GM04503 (cell line): Measurements from ENCODE around the gene PNPLA8.
"Not testable (repeated sequence)": the region's sequence is repeated elsewhere in the genome, so short reads cannot be mapped to it uniquely, and the experiment has no call there.

Experiments used
- DNase-seq: peaks from one replicate; pipeline ENCODE4 v3.0.0-alpha.2; 2012; ENCODE audit warnings: low read depth

The PNPLA8 gene

GRCh38 chr7:108479118-108479517, 46.8 kb downstream of the PNPLA8 start:
- no peak for DNase-seq

- DNase-seq = no peak
Observed at GRCh38 chr7:108468246-108468645, 57.7 kb downstream of the PNPLA8 start.

GRCh38 chr7:108467391-108467790, 58.5 kb downstream of the PNPLA8 start:
- DNase-seq = no peak

GRCh38 chr7:108466322-108466721, 59.6 kb downstream of the PNPLA8 start:
- not testable (repeated sequence) for DNase-seq

GRCh38 chr7:108464743-108465142, 61.2 kb downstream of the PNPLA8 start:
- no peak for DNase-seq

GRCh38 chr7:108463613-108464012, 62.3 kb downstream of the PNPLA8 start:
- DNase-seq = no peak

- DNase-seq = no peak
Observed at GRCh38 chr7:108461840-108462239, 64.1 kb downstream of the PNPLA8 start.

- DNase-seq = no peak
Observed at GRCh38 chr7:108460964-108461363, 65.0 kb downstream of the PNPLA8 start.

GRCh38 chr7:108459922-108460551, 65.9 kb downstream of the PNPLA8 start:
- no peak for DNase-seq

- DNase-seq = no peak
Observed at GRCh38 chr7:108457871-108458270, 68.1 kb downstream of the PNPLA8 start.

GRCh38 chr7:108456845-108457540, 68.9 kb downstream of the PNPLA8 start:
- no peak for DNase-seq

- no peak for DNase-seq
Observed at GRCh38 chr7:108455998-108456677, 69.8 kb downstream of the PNPLA8 start, which contains the start of gene NRCAM. NRCAM (minus strand) TSS chr7:108456436; CDS start chr7:108240064, 216,372 bp downstream.

GRCh38 chr7:108455551-108455997, 70.4 kb downstream of the PNPLA8 start:
- no peak for DNase-seq

GRCh38 chr7:108454674-108455550, 71.0 kb downstream of the PNPLA8 start:
- no peak for DNase-seq

GRCh38 chr7:108454317-108454673, 71.6 kb downstream of the PNPLA8 start:
- DNase-seq = no peak

GRCh38 chr7:108453320-108453719, 72.6 kb downstream of the PNPLA8 start:
- DNase-seq = no peak

- no peak for DNase-seq
Observed at GRCh38 chr7:108452707-108453106, 73.2 kb downstream of the PNPLA8 start.

GRCh38 chr7:108451296-108451848, 74.6 kb downstream of the PNPLA8 start:
- no peak for DNase-seq

GRCh38 chr7:108450160-108450559, 75.8 kb downstream of the PNPLA8 start:
- DNase-seq = no peak

GRCh38 chr7:108449521-108449920, 76.4 kb downstream of the PNPLA8 start:
- DNase-seq = no peak

- no peak for DNase-seq
Observed at GRCh38 chr7:108448584-108449505, 77.1 kb downstream of the PNPLA8 start.
